K562 (cell line): Measurements from ENCODE around the gene SLC9A7. TPM values are rescaled to one million over a fixed set of nuclear protein-coding genes. Genes with fewer than 3 reads are reported as not detected.

Source experiments
- ATAC-seq: fragments of 200-7000 bp; cut with Tn5 transposase; 3 replicates; pipeline ENCODE4 v1.9.1; 2020; ENCODE audit warnings: moderate library complexity
- BruUV-seq: library from RNA; stranded (reverse); fragments of 400-500 nt; replicated peaks from 2 replicates; lab custom pipeline; 2021; lab: Mats Ljungman, UMichigan
- CTCF ChIA-PET: fragments of 300-600 bp; formaldehyde crosslinking; extraction: SDS; loops from one replicate; lab custom pipeline; 2021; ENCODE audit warnings: low intra/inter-chr PET ratio; lab: Yijun Ruan, JAX
- POLR2A ChIA-PET: fragments of 300-600, 350-650 bp; sonication (Branson Sonifier 250); formaldehyde crosslinking; extraction: SDS; loops from one replicate; lab custom pipeline; 2021; ENCODE audit warnings: antibody characterized with exemption, inconsistent platforms; lab: Yijun Ruan, JAX
- DNase-seq, 4 experiments: peaks; one replicate each; pipeline versions ENCODE4 v3.0.0 to v3.0.0-alpha.2; 2011 to 2018; ENCODE audit warnings: low spot score in 3 of 4, mixed read lengths in 3 of 4; ENCODE audit errors: extremely low read depth in 1 of 4
- FAIRE-seq: peaks from 2 replicates; lab custom pipeline; 2011; peaks lifted over from hg19 to GRCh38; lab: Jason Lieb, UNC
- H2AFZ ChIP-seq: 2 replicates; pipeline ENCODE4 v1.6.0; 2011; ENCODE audit warnings: low read depth, low read length, control low read depth, inconsistent platforms
- H3K27ac ChIP-seq: fragments of 200-600 bp; 3 replicates; pipeline ENCODE4 v1.8.0; 2011; ENCODE audit warnings: low read depth, mild to moderate bottlenecking, control low read depth, inconsistent platforms, low read length, moderate library complexity, mixed read lengths; ENCODE audit errors: extremely low read depth
- H3K27me3 ChIP-seq, 2 experiments: fragments of 300-600 bp in 1 of 2; 2 replicates in 1 of 2; 3 replicates in 1 of 2; pipeline versions ENCODE4 v1.6.0 to v1.8.0; 2011; ENCODE audit warnings: inconsistent platforms in 2 of 2, low read length in 2 of 2, mild to moderate bottlenecking in 1 of 2, mixed read lengths in 1 of 2, moderate library complexity in 1 of 2; ENCODE audit not compliant: control insufficient read depth in 2 of 2, insufficient read depth in 2 of 2
- H3K36me3 ChIP-seq: fragments of 300-600 bp; 3 replicates; pipeline ENCODE4 v1.8.0; 2011; ENCODE audit warnings: mild to moderate bottlenecking, low read length, inconsistent platforms; ENCODE audit not compliant: control insufficient read depth, insufficient read depth
- H3K4me1 ChIP-seq, 2 experiments: fragments of 200-600 bp in 1 of 2; replicated peaks in 1 of 2; 2 replicates in 1 of 2; 3 replicates in 1 of 2; pipeline versions ENCODE4 v1.5.1 to v1.8.0; 2011; ENCODE audit warnings: inconsistent platforms in 2 of 2, low read length in 2 of 2, mild to moderate bottlenecking in 1 of 2, mixed read lengths in 1 of 2, moderate library complexity in 1 of 2; ENCODE audit not compliant: control insufficient read depth in 2 of 2, insufficient read depth in 2 of 2
- H3K4me2 ChIP-seq: 2 replicates; pipeline ENCODE4 v1.6.1; 2011; ENCODE audit warnings: low read length, control low read depth, inconsistent platforms, mixed read lengths; ENCODE audit not compliant: insufficient read depth
- H3K4me3 ChIP-seq: fragments of 200-600 bp; sonication (generic), shearing (Covaris generic); 2 replicates; pipeline ENCODE4 v1.5.1; 2016; ENCODE audit warnings: control low read depth, inconsistent platforms
- H3K79me2 ChIP-seq: fragments of 200-600 bp; 3 replicates; pipeline ENCODE4 v1.8.0; 2011; ENCODE audit warnings: low read length, inconsistent platforms; ENCODE audit not compliant: control insufficient read depth, insufficient read depth
- H3K9ac ChIP-seq, 2 experiments: 2 replicates each; pipeline versions ENCODE4 v1.6.0 to v1.6.1; 2011; ENCODE audit warnings: low read depth in 2 of 2, low read length in 2 of 2, control low read depth in 1 of 2, inconsistent platforms in 1 of 2, mild to moderate bottlenecking in 1 of 2, mixed read lengths in 1 of 2; ENCODE audit not compliant: insufficient read depth in 1 of 2
- H3K9me1 ChIP-seq: one replicate; pipeline ENCODE4 v1.6.0; 2011; ENCODE audit warnings: inconsistent platforms, mild to moderate bottlenecking, low read length, moderate library complexity; ENCODE audit not compliant: control insufficient read depth, insufficient read depth
- H3K9me3 ChIP-seq: replicated peaks from 2 replicates; pipeline ENCODE4 v1.5.1; 2011; ENCODE audit warnings: low read depth, low read length, inconsistent platforms; ENCODE audit not compliant: control insufficient read depth, insufficient read depth
- H4K20me1 ChIP-seq: replicated peaks from 2 replicates; pipeline ENCODE4 v1.6.1; 2011; ENCODE audit warnings: low read length, inconsistent platforms, mixed read lengths; ENCODE audit not compliant: control insufficient read depth, insufficient read depth
- ATF4 ChIP-seq: fragments of 450-650 bp; formaldehyde crosslinking; IDR thresholded peaks from 2 replicates; pipeline ENCODE4 v1.4.0; 2022; ENCODE audit warnings: mild to moderate bottlenecking, moderate library complexity
- CREB3L1 ChIP-seq: fragments of 450-650 bp; IDR thresholded peaks from 2 replicates; pipeline ENCODE4 v1.6.1; 2014; ENCODE audit warnings: low read depth, mild to moderate bottlenecking, moderate library complexity, borderline replicate concordance
- MEIS2 ChIP-seq: fragments of 450-650 bp; IDR thresholded peaks from 2 replicates; pipeline ENCODE4 v1.6.1; 2014; ENCODE audit warnings: mild to moderate bottlenecking; ENCODE audit not compliant: partially characterized antibody
- STAG1 ChIP-seq: sonication (generic); formaldehyde crosslinking; IDR thresholded peaks from 2 replicates; pipeline ENCODE4 v1.5.0; 2020; ENCODE audit warnings: missing genetic modification reagents, borderline replicate concordance
- ZNF124 ChIP-seq: sonication (generic); formaldehyde crosslinking; IDR thresholded peaks from 2 replicates; pipeline ENCODE4 v1.8.1; 2022; ENCODE audit warnings: missing genetic modification reagents
- ZNF197 ChIP-seq: fragments of 200-800 bp; sonication (Bioruptor generic); IDR thresholded peaks from 2 replicates; pipeline ENCODE4 v1.6.1; 2016; ENCODE audit warnings: low read depth, missing genetic modification characterization, missing compliant biosample characterization
- ZNF395 ChIP-seq: fragments of 200-800 bp; sonication (Bioruptor generic); IDR thresholded peaks from 2 replicates; pipeline ENCODE4 v1.6.1; 2017; ENCODE audit warnings: missing genetic modification characterization, missing compliant biosample characterization
- ZZZ3 ChIP-seq: fragments of 450-650 bp; IDR thresholded peaks from 2 replicates; pipeline ENCODE4 v1.6.1; 2016; ENCODE audit warnings: antibody characterized with exemption, mild to moderate bottlenecking, moderate library complexity
- WGBS: fragments of 100-300 bp; shearing (Covaris generic); methylation state at CpG from one replicate; pipeline ENCODE4 v1.1.6; 2016; ENCODE audit warnings: low coverage, mixed read lengths; ENCODE audit not compliant: insufficient coverage; ENCODE audit errors: missing lambda C conversion rate; 5-methylcytosine and 5-hydroxymethylcytosine counted together
- in situ Hi-C: fragments of 300-500 bp; cut with MboI; formaldehyde crosslinking; loops from 4 replicates; pipeline ENCODE4 v1.15.0; 2018; ENCODE audit warnings: inconsistent platforms, mixed read lengths
- intact Hi-C: fragments of 100-400 bp; cut with micrococcal nuclease; formaldehyde crosslinking; loops from 2 replicates; pipeline ENCODE4 v1.14.2; 2022
- polyA plus RNA-seq, 8 experiments: library from polyadenylated mRNA; depleted of rRNA in 4 of 8; stranded (reverse) in 5 of 8; unstranded in 3 of 8; fragments of >200 nt; fragmentation: Nextera tagmentation in 2 of 8; fragmentation: Illumina TruSeq in 1 of 8; extraction: Ambion mirVana in 2 of 8; extraction: Trizol in 1 of 8; gene quantifications; 2 replicates each; pipeline versions ENCODE4 v1.2.1 to v1.2.3, GENCODE V29; 2011 to 2014; ENCODE audit warnings: inconsistent platforms in 1 of 8, missing spikeins in 1 of 8
- total RNA-seq, 7 experiments: library from RNA; depleted of rRNA in 6 of 7; stranded (reverse); fragments of >200 nt in 6 of 7; fragmentation: Illumina TruSeq in 2 of 7; extraction: Trizol in 2 of 7; gene quantifications; 2 replicates each; pipeline versions ENCODE4 v1.2.1 to v1.2.3, GENCODE V29; 2011 to 2021; ENCODE audit warnings: low replicate concordance in 1 of 7
- TF ChIP-seq, protein P1 (sequence below): sonication (generic); formaldehyde crosslinking; IDR thresholded peaks from 2 replicates; pipeline ENCODE4 v1.9.0; 2022; ENCODE audit warnings: mild to moderate bottlenecking, missing genetic modification reagents
- TF ChIP-seq, protein P2 (sequence below): fragments of 450-650 bp; IDR thresholded peaks from 2 replicates; pipeline ENCODE4 v1.6.1; 2016; ENCODE audit warnings: low read depth

SLC9A7 gene
- total and polyA plus RNA-seq, 9 of the 15 experiments (the other 6 are each of a cell fraction or from before 2014, with no cell fraction given) = 0.04 to 0.13 (median 0.09) TPM; not detected in 5

DNA sequence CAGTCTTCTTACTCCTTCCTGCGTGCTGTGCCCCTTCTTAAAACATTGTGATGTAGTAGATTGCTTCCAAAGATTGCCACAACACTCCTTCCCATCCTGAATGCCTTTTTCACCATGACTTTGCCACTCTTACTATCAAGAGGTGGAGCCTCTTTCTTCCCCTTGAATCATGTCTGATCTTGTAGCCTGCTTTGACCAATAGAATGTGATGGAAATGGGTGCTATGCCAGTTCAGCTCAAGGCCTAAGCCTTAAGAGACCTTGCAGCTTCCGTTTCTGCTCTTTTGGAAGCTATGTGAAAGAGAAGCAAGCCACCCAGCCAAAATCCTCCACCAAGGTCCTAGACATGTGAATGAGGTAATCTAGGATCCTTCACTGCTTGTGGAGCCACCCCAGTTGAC, 46.4 kb upstream of the SLC9A7 start:
- ChIA-PET POLR2A (no interaction called here), CTCF (no interaction called here)
- WGBS = 0% methylated on average over 2 of the region's 2 CpGs
- no peaks in the 10 kb centered on the region for H3K79me2 ChIP-seq
- H4K20me1 ChIP-seq = no peaks in the 10 kb centered on the region
- H3K27me3 ChIP-seq = no peaks in the 10 kb centered on the region
- no peaks in the 10 kb centered on the region for H3K9me3 ChIP-seq
- no peak overlapping the region for H3K4me3 ChIP-seq
- H3K4me1 ChIP-seq = no peaks in the 10 kb centered on the region
- no peak overlapping the region for H3K9ac ChIP-seq
- no peaks in the 10 kb centered on the region for H3K36me3 ChIP-seq
- H2AFZ ChIP-seq = no peak overlapping the region
- FAIRE-seq (no peak), DNase-seq (no peak), ATAC-seq (no peak)
- BruUV-seq = no TSS peak
- in situ Hi-C loops = no loop called here
- no peaks in the 10 kb centered on the region for H3K9me1 ChIP-seq
- H3K4me2 ChIP-seq = no peak overlapping the region
- no peak overlapping the region for H3K27ac ChIP-seq
- intact Hi-C loops = no loop called here
- TF ChIP-seq CREB3L1 = no peak
- TF ChIP-seq ATF4 = no peak
- TF ChIP-seq ZNF197 (CRISPR knock-in tag) = no peak
- TF ChIP-seq, protein P1, sequence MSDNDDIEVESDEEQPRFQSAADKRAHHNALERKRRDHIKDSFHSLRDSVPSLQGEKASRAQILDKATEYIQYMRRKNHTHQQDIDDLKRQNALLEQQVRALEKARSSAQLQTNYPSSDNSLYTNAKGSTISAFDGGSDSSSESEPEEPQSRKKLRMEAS (CRISPR knock-in tag) = no peak
- TF ChIP-seq ZZZ3 = no peak
- no peak for TF ChIP-seq ZNF395 (CRISPR knock-in tag)
- no peak for TF ChIP-seq STAG1 (CRISPR knock-in tag)
- no peak for TF ChIP-seq ZNF124
- TF ChIP-seq MEIS2 = no peak
- TF ChIP-seq, protein P2, sequence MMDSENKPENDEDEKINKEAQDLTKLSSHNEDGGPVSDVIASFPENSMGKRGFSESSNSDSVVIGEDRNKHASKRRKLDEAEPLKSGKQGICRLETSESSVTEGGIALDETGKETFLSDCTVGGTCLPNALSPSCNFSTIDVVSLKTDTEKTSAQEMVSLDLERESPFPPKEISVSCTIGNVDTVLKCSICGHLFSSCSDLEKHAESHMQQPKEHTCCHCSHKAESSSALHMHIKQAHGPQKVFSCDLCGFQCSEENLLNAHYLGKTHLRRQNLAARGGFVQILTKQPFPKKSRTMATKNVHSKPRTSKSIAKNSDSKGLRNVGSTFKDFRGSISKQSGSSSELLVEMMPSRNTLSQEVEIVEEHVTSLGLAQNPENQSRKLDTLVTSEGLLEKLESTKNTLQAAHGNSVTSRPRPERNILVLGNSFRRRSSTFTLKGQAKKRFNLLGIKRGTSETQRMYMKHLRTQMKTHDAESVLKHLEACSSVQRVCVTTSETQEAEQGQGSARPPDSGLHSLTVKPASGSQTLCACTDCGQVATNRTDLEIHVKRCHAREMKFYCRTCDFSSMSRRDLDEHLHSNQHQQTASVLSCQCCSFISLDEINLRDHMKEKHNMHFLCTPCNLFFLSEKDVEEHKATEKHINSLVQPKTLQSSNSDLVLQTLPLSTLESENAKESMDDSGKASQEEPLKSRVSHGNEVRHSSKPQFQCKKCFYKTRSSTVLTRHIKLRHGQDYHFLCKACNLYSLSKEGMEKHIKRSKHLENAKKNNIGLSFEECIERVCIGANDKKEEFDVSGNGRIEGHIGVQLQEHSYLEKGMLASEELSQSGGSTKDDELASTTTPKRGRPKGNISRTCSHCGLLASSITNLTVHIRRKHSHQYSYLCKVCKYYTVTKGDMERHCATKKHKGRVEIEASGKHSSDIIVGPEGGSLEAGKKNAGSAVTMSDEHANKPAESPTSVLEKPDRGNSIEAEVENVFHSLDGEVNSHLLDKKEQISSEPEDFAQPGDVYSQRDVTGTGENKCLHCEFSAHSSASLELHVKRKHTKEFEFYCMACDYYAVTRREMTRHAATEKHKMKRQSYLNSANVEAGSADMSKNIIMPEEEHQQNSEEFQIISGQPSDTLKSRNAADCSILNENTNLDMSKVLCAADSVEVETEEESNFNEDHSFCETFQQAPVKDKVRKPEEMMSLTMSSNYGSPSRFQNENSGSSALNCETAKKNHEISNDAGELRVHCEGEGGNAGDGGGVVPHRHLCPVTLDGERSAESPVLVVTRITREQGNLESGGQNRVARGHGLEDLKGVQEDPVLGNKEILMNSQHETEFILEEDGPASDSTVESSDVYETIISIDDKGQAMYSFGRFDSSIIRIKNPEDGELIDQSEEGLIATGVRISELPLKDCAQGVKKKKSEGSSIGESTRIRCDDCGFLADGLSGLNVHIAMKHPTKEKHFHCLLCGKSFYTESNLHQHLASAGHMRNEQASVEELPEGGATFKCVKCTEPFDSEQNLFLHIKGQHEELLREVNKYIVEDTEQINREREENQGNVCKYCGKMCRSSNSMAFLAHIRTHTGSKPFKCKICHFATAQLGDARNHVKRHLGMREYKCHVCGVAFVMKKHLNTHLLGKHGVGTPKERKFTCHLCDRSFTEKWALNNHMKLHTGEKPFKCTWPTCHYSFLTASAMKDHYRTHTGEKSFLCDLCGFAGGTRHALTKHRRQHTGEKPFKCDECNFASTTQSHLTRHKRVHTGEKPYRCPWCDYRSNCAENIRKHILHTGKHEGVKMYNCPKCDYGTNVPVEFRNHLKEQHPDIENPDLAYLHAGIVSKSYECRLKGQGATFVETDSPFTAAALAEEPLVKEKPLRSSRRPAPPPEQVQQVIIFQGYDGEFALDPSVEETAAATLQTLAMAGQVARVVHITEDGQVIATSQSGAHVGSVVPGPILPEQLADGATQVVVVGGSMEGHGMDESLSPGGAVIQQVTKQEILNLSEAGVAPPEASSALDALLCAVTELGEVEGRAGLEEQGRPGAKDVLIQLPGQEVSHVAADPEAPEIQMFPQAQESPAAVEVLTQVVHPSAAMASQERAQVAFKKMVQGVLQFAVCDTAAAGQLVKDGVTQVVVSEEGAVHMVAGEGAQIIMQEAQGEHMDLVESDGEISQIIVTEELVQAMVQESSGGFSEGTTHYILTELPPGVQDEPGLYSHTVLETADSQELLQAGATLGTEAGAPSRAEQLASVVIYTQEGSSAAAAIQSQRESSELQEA = no peak
